Kidney tubule cell (primary cell): ENCODE results near the gene PCSK4.
A peak's percentile ranks its signal among the peaks of the same experiment; 100 is the strongest.
"Not testable (repeated sequence)": the region's sequence is repeated elsewhere in the genome, so short reads cannot be mapped to it uniquely, and the experiment has no call there.

Experiments used
- DNase-seq: peaks from one replicate; pipeline ENCODE4 v3.0.0-alpha.2; 2018; ENCODE audit warnings: low spot score

PCSK4 gene

DNA sequence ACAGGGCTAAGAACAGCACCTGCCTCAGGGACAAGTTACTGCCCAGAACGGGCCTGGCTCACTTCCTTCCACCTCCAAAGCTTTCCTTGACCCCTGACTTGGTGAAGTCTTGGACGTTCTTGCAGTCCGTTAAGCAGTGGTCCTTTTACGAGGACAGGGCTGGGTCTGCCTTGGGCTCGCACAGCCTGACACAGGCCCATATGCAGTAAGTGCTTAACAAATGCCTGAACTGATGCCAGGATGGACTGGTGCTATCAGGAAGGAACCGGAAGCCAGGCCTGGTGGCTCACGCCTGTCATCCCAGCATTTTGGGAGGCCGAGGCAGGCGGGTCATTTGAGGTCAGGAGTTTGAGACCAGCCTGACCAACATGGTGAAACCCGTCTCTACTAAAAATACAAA lies 31.9 kb upstream of the PCSK4 start:
- no peak for DNase-seq

DNA sequence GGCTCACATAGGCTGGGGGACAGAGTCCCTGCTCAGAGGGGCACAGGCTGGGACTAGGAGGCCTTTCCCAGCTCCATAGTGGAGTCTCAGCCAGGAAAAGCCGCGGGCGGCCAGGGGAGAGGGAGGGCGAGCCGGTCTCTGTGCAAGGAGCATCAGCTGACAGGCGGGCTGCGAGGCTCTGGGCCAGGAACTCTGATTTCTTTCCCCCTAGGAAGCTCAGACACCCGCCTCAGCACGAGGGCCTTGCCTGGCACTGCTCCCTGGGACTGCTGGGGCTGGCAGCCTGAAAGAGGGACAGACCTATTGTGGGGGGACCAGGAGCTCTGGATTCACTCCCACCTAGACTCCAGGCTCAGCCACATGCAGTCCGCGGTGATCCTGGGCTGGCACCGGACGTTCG lies 31.5 kb upstream of the PCSK4 start:
- DNase-seq: no peak

DNA sequence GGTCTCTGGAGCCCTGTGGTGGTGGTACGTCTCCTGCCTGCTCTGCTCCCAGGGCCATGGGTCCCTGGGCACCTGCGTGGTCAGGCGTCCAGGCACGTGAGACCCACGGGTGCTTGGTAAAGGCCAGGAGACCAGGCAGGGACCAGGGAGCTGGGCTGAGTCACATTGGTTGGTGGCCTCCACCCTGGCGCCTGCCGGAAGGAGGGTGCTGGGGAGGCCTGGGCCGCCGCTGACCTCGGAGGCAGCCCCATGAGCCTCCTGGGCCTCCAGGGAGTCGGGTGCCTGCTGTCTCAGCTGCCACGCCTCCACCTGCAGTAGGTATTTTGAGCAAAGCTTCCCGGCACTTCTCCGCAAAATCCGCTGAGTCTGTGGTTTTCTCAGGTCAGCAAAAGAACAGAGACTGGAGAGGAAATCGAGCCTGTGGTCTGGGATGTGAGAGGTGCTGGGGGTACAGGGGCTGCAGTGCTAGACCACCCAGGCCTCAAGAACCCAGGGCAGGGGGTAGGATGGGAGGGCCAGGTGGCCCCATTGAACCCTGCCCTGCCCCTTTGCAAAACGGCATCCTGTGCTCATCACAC lies 30.1 kb upstream of the PCSK4 start:
- no peak for DNase-seq

DNA sequence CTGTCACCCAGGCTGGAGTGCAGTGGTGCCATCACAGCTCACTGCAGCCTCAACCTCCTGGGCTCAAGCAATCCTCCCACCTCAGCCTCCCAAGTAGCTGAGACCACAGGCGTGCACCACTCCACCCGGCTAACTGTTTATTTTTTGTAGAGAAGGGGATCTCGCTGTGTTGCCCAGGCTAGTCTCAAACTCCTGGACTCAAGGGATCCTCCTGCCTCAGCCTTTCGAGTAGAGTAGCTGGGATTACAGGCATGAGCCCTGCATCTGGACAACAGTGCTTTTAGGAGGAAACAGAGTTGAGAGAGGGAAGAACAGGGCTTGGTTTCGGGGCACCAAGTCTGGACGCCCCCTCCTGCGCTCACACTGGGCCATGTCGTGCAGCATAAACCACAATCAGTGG lies 29.7 kb upstream of the PCSK4 start:
- not testable (repeated sequence) for DNase-seq

GRCh38 chr19:1518471-1518870 lies 28.3 kb upstream of the PCSK4 start:
- no peak for DNase-seq

GRCh38 chr19:1516395-1516753 lies 26.2 kb upstream of the PCSK4 start:
- DNase-seq: no peak

- DNase-seq: no peak
These were observed 25.0 kb upstream of the PCSK4 start for GRCh38 chr19:1514986-1515721.

DNA sequence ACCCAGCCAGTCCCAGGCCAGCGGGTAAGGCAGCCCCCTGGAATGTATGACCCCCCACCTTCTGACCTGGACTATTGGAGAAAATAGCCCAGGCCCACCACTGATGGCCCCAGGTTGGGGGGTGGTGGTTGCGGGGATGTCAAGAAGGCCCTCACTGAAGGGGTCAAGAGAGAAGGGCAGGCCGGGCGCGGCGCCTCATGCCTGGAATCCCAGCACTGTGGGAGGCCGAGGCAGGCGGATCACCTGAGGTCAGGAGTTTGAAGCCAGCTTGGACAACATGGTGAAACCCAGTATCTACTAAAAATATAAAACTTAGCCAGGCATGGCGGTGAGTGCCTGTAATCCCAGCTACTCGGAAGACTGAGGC lies 24.1 kb upstream of the PCSK4 start:
- no peak for DNase-seq

DNA sequence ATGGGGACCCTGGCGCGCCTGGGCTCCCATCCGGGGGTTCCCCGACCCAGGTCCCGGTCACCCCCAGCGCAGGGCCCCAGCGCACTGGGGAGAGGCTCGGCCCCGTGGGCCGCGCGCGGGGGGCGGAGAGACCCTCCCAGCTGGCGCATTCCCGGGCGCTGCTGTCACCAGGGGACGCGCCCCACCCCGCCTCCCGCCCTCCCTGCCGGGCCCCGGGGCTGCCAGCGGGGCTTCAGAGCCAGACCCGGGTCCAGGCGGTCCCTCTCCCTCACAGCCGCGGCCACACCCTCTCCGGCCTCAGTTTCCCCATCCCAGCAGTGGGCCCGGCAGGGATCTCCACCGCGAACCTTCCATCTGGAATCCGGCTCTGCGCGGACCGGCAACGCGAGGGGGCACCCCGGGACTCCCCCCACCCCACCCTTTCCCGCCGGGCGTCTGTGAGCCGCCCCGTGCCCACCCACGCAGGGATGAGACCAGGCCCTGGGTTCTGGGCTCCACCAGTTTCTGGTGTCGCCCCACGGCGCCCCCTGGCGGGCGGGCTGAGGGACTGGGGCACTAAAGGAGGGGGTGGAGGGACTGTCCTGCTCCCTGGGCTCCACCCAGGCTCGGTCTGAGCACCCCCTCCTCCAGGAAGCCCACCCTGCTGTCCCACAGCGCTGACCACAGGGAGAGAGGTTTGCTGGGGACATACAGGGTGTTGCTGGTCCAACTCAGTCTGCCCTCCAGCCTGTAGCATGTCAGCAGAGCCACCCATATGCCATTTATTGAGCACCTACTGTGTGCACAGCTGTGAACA lies 23.5 kb upstream of the PCSK4 start:
- peak; percentile 60 for DNase-seq

DNA sequence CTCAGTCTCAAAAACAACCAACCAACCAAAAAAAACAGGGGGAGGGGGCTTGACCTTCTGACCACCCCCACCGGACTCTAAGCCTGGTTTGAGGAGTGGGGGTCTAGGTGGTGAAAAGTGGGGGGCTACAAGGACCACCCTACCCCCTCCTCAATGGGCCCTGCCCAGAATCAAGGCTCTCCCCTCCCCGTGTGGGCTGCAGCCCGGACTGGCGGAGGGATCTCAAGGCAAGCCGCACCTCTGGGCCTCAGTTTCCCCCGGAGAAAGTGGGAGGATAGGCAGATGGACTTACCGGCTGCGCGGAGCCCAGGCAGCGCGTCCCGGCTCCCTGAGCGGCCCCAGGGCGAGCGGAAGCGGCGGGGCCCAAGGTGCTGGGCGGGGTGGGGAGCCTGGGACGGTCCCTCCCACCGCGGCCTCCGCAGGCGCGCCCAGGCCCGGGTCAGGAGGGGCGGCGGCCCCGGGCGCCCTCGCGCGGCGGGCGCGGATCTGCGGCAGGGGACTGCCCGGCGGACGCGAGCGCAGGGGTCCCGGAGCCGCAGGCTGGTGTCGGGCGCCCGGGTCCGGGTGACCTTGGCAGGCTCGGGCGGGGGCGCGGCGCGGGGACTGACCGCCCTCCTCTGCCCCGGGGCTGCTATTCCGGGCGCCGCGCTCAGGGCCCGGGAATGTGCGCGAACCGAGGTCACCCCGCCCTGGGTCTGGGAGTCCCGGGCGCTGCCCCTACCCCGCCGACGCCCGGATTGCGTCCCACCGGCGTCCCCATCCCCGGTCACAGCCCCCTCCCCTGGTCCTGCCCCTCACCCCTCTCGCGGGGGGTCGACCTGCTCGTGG lies 22.7 kb upstream of the PCSK4 start, which contains the start of gene ADAMTSL5:
ADAMTSL5 (minus strand) TSS at position 349 of the 828 bp plus-strand sequence. CDS start 2,076 bp downstream, outside the sequence.
- peak; percentile 71 for DNase-seq

DNA sequence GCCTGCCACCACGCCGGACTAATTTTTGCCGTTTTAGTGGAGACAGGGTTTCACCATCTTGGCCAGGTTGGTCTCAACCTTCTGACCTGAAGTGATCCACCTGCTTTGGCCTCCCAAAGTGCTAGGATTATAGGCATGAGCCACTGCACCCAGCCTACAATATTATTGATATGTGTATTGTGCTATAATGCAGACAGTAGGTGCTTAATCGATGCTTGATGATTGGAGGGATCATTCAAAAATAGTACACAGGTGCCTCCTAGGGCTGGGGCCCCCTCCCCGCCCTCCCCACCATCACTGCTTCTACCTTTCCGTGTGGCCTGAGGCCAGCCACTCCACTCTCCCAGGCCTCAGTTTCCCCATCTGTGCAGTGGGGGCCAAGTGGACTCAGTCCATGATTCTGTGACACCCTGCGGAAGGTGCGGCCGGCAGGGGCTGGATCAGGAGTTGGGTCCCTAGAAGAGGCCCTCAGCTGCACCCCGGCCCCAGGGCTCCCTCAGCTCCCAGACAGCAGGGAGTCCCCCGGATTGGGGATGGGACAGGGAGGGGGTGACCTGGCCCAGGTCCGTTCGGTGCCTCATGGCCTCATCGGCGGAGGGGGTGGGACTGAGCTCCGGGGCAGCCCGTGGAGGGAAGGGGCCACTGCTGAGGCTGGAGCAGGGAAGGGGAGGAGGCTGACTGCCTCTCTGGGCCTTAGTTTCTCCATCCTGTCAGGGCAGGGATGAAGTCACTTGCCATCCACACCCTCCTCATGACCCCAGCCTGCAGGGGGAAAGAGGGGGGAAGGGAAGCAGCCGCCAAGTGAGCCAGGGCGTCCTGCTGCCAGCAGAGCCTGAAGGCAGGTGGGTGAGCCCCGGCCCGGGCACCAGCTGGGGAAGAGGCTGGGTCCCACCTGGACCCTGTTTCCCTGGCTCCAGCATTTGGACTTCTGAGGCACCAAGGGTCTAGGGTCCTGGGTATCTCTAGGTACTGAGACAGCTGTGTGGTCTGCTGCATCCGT lies 21.5 kb upstream of the PCSK4 start:
- DNase-seq: no peak

- no peak for DNase-seq
These were observed 20.7 kb upstream of the PCSK4 start for GRCh38 chr19:1510807-1511206.

DNA sequence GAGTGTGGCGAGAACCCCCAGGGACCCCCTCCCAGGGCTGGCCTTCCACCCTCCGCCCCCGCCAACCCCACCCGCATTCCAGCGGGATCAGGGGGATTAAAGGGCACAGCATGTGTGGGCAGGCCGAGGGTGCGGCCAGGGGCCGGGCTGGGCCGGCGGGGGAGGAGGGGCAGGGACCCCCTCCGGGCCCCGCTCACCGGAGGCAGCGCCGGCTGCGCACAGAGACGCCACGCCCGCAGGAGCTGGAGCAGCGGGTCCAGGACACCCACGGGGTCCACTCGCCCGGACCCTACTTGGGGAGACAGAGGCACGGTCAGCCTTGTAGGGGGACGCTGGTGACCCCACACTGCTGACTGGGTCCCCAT lies 20.3 kb upstream of the PCSK4 start:
- DNase-seq: no peak

DNA sequence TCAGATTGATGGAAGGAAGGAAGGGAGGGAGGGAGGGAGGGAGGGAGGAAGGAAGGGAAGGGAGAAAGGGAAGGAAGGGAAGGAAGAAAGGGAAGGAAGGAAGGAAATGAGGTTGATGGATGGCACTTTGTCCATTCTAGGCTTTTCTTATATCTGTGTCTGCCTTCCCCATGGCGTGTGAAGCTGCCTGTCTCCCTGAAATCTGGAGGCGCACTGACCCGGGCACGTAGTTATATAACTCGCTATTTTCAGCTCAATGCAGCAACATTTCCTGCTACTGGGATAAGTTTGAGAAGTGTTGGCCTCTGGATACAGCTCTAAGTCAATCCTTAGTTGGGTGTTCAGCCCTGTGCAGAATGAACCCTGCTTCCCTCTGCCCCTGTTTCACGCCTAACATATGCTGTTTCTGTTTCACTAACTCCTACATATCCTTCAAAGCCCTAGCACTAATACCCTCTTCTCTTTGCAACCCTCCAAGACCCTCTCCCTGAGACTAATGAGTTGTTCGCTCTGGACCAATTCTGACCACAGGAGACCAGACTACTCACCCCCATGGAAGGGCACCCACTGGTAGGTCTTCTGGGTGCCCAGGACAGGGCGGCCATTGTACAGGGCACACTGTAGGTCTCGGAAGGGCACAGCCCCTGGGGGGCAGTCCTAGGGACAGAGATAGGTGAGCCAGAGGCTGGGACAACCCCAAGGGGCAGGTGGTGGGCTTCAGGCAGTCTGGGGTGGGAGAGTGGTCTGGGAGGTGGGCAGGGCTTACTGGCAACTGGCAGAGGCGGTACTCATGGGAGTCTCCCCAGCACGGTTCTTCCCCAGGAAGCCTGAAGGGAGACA lies 19.7 kb upstream of the PCSK4 start:
- DNase-seq: no peak

GRCh38 chr19:1508507-1508856 lies 18.3 kb upstream of the PCSK4 start:
- DNase-seq: peak; percentile 17

DNA sequence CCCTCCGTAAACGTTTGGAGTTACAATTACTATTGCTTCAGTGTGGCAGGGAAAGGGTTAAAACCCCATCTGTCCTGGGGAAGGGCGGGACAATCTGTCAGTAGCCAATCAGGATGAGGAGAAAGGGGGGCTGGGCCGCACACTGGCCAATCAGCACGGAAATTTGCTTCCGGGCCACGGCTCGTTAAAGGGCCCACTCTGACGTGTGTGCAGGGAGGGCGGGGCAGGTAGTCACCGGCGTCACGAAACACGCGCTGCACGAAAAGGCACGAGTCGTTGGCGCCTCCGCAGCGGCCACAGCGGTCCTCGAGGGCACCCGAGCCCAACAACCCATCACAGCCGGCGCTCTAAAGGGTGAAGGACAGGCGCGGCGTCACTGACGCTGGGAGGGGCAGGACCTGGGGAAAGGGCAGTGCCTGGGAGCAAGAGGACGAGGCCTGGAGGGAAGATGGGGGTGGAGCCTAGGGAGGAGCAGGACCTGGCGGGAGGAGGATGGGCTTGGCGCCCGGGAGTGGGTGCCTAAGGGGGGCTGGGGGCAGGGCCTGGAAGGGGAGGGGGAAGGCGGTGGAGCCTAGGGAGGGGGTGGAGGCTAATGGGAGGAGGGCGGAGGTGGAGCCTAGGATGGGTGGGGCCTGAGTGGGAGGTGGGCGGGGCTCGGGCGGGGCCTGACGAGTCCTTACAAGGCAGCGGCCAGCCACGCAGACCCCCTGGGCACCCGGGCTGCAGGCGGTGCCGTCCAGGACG lies 17.8 kb upstream of the PCSK4 start:
- peak; percentile 91 for DNase-seq

DNA sequence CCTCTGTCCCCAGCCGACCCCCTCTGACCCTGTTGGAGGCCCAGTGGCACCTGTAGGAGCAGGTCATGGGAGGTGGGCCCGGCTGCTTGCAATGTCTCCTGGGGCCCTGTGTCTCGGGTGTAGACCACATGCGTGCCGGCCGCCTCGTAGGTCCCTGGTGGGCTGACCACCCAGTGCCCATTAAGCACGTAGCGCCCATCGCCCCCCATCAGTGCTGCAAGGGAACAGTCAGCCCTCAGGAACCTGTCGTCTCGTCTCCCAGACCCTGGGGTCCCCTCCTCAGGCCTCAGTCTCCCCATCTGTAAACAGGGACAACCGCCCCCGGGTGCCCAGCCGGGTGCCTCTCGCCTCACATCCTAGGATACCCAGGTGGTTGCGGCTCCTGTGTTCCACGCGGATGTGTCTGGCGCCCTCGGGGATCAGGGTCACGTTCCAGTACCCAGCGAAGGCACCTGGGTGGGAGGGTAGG lies 17.1 kb upstream of the PCSK4 start:
- no peak for DNase-seq

DNA sequence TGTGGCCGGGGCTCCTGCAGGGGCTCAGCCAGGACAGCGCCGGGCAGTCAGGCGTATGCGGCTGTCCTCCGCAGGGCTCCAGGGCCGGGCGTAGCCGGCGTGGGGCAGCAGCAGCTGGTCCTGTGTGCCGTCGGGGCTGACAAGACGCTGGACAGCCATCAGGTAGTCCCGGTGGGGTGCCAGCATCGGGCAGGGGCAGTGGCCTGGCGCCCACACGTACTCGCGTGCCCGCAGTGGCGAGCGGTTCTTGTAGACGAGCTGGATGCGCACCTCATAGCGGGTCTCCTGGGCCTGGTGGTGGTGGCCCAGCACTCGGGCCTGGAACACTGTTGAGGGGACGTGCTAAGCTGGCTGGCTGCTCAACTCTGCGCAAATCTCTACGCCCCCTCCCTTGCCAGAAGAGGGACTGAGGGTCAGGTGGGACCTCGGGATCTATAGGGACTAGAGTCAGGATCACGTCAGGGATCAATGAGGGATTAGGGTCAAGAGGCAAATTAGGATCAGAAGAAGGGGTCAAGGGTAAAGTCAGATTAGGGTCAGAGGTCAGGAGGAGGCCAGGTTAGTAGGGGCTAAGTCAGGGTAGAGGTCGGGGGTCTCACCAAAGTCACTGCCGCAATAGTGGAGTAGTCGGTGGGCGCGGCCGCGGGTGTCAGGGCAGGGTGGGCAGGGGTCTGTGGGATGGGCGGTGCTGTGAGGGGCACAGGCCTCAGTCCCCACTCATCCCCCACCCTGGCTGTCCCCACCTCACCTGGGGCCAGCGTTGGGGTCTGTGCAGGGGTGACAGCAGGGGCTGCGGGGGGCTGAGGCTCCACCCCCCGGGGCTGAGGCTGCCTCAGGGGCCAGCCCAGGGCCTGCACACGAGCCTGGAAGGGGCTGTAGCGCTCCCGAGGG lies 16.1 kb upstream of the PCSK4 start:
- no peak for DNase-seq
